Measurements from ENCODE around the gene PLAAT5. TPM values are rescaled to one million over a fixed set of nuclear protein-coding genes. Genes with fewer than 3 reads are reported as not detected.

PLAAT5 gene
- total and polyA plus RNA-seq, 2 donors (not counting 3 experiments of a cell fraction or from before 2014, with no cell fraction given): not detected

- POLR2A ChIA-PET: no interaction called here
- H3K4me2 ChIP-seq (ENCODE audit: insufficient read depth, low read length): no peak overlapping the region
- no peak for FAIRE-seq
- no peak overlapping the region for H3K4me3 ChIP-seq (replicated peaks in 1 of 3; ENCODE audit: insufficient read depth in 1 of 3, low read depth in 1 of 3, low read length in 3 of 3)
- H4K20me1 ChIP-seq (replicated peaks; ENCODE audit: control insufficient read depth, extremely low read depth, insufficient read depth, low read length): no peaks in the 10 kb centered on the region
- BruUV-seq (replicated peaks): no TSS peak
- no peak overlapping the region for H3K9ac ChIP-seq (replicated peaks; ENCODE audit: extremely low read depth, insufficient read depth, low read length)
- H3K9me1 ChIP-seq (replicated peaks; ENCODE audit: control insufficient read depth, extremely low read depth, insufficient read depth, low read length): no peaks in the 10 kb centered on the region
- no peaks in the 10 kb centered on the region for H3K36me3 ChIP-seq (ENCODE audit: control insufficient read depth in 2 of 2, extremely low read depth in 1 of 2, insufficient read depth in 2 of 2, low read length in 2 of 2)
- H3K4me1 ChIP-seq (ENCODE audit: control insufficient read depth, extremely low read depth, insufficient read depth, low read length): peaks cover 8% of the 10 kb centered on the region
- H3K9me3 ChIP-seq (replicated peaks; ENCODE audit: control insufficient read depth, insufficient read depth, low read length): no peaks in the 10 kb centered on the region
- H3K27me3 ChIP-seq (ENCODE audit: control insufficient read depth in 2 of 2, insufficient read depth in 2 of 2, low read length in 2 of 2): peaks cover 2% of the 10 kb centered on the region in 2 experiments
- H3K27ac ChIP-seq (ENCODE audit: insufficient read depth, low read depth, low read length): no peak overlapping the region
- no peaks in the 10 kb centered on the region for H3K79me2 ChIP-seq (ENCODE audit: control insufficient read depth, insufficient read depth, low read length)
- intact Hi-C loops (cut with micrococcal nuclease) (no loop called here), dilution Hi-C loops (cut with MboI; ENCODE audit: extremely low pct_ligation_motif_present, low sequenced_read_pairs) (no loop called here)
- no peak for TF ChIP-seq MYC (IDR thresholded peaks at IDR 0.05; ENCODE audit: low read depth, low read length)
- TF ChIP-seq CTCF (IDR thresholded peaks at IDR 0.05; ENCODE audit: extremely low read depth in 1 of 2, insufficient read depth in 1 of 2, low read depth in 1 of 2, low read length in 2 of 2): no peak
- TF ChIP-seq JUN (IDR thresholded peaks at IDR 0.05; ENCODE audit: borderline replicate concordance, insufficient read depth, insufficient read length, low read depth): no peak
- no peak for TF ChIP-seq POLR2AphosphoS5 (IDR thresholded peaks at IDR 0.05; ENCODE audit: insufficient read depth, low read depth, low read length)
- no peak for TF ChIP-seq POLR2A (IDR thresholded peaks at IDR 0.05; ENCODE audit: low read depth, low read length)
- TF ChIP-seq FOS (IDR thresholded peaks at IDR 0.05; ENCODE audit: borderline replicate concordance, insufficient read depth, low read length): no peak
- TF ChIP-seq EZH2 (IDR thresholded peaks at IDR 0.05; ENCODE audit: borderline replicate concordance, low read depth, low read length, severe bottlenecking): no peak
- TF ChIP-seq MAX (IDR thresholded peaks at IDR 0.05; ENCODE audit: insufficient read depth, insufficient read length): no peak
- no peak for TF ChIP-seq GATA2 (IDR thresholded peaks at IDR 0.05; ENCODE audit: insufficient read depth, insufficient read length, low read depth, low read length)
- H2AFZ ChIP-seq (ENCODE audit: low read depth, low read length): no peak overlapping the region
- CTCF ChIA-PET: no interaction called here
- no peak for DNase-seq (ENCODE audit: low read depth, low spot score)
Measured at GRCh38 chr11:63534076-63534475, 43.1 kb upstream of the PLAAT5 start.
